NCI-H446 treated with DMSO at 0.1 percent for 48 hours (cell line): Measurements from ENCODE around the gene ARPC5L.

ENCODE experiments used
- DNase-seq: peaks from one replicate; lab custom pipeline; 2025; lab: John Stamatoyannopoulos, UW

Gene ARPC5L

GRCh38 chr9:124868511-124869465, 6.9 kb downstream of the ARPC5L start:
- peak; percentile 15 for DNase-seq

- DNase-seq: no peak
Observed at GRCh38 chr9:124869466-124869985, 7.6 kb downstream of the ARPC5L start.

DNA sequence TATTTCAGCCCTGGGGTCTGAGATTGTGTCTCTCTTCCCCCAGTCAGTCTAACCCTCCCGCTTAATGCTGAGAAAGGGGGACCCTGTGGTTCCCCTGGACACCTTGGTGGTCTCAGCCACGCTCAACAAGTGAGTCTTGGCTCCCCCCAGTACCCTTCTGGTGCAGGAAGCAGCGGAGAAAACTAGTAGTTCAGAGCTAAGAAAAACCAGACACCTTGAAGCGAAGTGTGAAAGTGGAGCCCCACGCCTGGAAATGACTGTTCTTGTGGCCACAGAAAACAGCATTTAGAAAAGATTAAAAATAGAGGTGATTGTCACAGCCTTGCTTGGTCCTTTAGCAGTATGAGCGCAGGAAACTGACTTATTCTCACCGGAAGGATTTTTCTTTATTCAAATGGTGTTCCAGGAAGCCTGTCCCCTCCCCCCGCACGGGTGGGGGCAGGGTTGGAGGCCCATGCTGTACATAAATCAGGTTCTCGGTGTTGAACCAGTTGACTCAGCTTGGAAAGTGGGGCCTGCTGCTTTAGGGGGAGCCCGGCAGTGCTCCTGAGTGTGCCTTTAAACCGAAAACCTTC, 8.1 kb downstream of the ARPC5L start:
- no peak for DNase-seq

- DNase-seq: no peak
Observed at GRCh38 chr9:124870723-124871122, 8.8 kb downstream of the ARPC5L start.

DNA sequence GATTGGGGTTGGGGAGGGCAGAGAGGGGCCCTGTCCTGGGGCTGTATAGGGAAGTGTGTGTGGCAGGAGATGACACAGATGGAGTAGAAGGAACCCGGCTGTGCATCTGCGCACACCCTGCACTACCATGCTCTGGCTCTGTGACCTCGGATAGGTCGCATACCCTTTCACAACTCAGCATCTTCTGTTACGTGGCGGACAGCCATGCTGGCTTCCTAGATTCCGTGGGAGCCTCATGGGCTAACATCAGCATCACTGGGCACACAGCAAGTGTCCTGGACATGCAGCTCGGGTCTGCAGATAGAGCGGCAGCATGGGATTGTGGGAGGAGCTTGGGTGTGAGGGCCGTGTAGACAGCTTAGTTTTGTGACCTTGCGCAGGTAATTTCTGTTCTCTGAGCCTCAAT, 9.2 kb downstream of the ARPC5L start:
- DNase-seq: no peak

DNA sequence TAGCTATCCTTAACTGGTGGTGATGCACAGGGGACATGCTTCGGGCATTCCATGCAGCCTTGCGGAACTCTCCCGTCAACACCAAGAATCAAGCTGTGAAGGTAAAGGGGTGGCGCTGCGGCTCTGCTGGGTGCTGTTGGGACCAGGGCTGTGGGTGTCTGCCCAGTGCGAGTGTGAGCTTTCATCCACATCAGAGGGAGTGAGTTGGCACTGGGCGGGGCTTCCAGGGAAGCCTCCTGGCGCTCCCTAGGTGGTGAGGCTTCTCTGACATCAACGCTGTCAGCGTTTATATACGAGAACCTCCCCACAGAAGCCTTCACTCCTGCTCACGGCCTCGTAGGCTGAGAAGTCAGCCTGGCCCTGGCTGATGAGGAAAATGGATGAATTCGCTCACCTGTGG, 11.7 kb downstream of the ARPC5L start:
- DNase-seq: no peak

DNA sequence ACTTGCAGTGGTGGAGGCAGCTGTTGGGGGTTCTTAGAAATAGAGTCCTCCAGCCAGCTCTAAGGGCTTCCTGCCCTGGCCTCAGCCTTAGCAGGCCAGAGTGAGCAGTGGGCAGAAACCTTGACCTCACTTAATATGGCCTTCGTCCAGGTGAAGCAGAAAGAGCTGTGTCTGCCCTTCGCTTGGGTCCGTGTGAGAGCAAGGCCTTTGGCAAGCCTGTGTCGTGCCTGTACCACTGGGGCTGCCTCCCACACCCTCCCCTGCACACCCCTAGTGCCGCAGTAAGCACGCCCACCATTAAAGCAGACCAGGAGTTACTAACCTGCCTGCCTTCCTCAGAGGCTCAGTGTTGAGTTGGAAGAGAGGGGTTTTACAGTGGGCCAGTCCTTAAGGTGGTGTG, 13.6 kb downstream of the ARPC5L start:
- DNase-seq: no peak

DNA sequence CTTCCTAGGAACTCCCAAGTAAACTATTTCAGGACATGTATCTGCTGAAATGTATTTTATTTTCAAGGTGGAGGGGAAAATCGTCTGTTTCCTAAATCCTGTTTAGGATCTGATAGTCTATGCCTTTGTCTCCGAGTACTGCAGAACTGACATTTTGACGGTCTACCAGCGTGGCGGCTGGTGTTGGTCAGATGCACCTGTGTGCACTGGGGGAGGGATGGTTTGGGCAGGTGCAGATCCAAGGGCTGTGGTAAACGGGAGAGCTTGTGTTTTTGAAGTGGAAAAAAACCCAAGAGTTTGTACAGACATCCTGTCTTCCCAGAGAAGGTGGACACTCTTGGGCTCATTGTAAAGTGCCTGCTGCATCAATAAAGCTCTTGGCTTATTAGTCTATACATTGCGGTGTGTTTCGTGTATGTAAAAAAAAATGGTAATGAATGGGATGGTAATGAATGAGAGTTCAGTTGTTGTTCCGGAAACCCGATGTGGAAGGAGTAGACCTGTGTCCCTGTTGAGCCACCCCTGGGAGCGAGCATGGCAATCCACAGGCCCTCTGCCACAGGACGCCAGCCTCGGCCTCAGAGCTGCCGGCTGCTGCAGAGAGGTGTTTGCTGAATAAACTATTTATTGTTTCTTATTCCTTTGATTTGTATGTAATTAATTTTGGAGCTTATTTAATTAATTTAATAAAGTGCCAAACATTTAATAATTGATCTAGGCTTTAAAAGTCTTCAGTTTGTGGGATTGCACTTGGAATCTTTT, 15.3 kb downstream of the ARPC5L start:
- DNase-seq: no peak

DNA sequence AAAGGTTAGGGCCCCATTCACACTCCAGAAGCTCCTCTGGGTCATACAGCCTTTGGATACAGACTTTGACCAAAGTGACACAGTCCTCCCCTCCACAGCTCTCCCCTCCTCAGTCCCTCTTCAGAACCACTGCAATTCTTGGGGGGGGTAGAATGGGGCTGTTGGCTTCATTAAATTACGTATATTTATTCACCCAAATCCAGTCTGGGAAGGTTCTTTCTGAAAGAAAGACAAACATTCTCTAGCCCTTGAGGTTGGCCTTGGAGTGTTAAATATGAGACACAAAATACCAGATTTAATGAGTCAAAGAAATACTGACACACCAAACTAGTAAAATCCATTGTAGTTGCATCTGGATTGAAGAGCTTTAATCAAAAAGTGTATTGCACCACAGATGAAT, 16.1 kb downstream of the ARPC5L start:
- no peak for DNase-seq

GRCh38 chr9:124878518-124878917, 16.6 kb downstream of the ARPC5L start:
- DNase-seq: no peak

DNA sequence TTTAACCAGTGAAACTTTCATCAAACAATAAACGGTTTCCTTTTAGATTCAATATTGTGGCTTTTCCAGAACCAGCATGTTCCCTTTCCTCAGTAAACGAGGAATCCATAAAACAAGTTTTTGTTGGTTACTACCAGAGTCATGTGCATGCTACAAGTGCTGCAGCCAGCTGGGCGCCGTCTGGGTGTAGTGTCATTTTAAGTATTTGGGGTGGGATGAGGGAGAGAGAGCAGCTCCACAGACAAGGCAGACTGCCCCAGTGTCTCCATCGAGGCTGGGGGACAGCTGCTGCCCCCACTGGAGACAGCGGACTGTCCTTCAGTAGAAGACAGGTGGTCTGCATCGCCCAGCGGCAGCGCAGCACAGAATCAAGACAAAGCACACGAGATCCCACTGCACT, 17.3 kb downstream of the ARPC5L start:
- no peak for DNase-seq

DNA sequence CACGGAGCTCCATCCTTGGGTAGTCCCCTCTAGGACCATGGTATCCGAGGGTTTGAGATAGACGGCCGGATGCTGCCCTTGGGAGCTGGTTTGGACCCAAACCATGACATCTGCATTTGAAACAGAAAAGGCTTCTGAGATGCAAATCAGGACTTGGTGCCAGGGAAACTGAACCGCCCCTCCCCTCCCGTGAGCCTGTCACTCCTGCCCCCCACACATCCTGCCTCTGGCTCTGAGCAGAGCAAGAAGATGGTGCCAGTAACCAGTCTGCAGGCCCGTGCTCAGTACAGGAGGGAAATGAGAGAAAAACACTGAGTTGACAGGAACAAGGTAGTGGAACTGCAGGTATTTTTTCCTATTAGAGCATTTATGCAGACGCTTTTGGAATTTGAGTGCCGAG, 18.6 kb downstream of the ARPC5L start:
- DNase-seq: no peak

- DNase-seq: no peak
Observed at GRCh38 chr9:124881138-124881743, 19.3 kb downstream of the ARPC5L start.

GRCh38 chr9:124882231-124882630, 20.3 kb downstream of the ARPC5L start:
- no peak for DNase-seq

DNA sequence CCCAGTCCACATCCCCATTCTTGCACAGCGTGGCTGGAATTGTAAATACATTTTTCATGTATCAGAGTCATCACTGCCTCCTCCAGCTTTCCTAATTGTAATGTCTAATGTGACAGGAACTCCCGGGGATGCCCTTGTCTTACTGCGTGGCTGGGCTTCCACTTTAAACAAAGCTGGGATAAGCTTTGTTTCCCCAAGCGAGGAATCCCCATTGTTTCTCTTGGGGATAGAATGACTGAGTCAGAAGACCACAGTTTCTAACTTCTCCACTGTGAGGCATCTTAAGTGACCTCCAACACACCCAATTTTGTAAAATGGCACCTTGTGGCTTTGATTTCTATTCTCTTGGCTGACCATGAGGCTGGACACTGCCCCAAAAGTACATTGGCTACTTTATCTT, 22.4 kb downstream of the ARPC5L start:
- no peak for DNase-seq

GRCh38 chr9:124885551-124885950, 23.6 kb downstream of the ARPC5L start:
- DNase-seq: no peak

- DNase-seq: no peak
Observed at GRCh38 chr9:124886461-124886860, 24.5 kb downstream of the ARPC5L start.

GRCh38 chr9:124886866-124887492, 25.0 kb downstream of the ARPC5L start:
- no peak for DNase-seq

GRCh38 chr9:124887832-124888231, 25.9 kb downstream of the ARPC5L start:
- DNase-seq: no peak

GRCh38 chr9:124889006-124889405, 27.1 kb downstream of the ARPC5L start:
- no peak for DNase-seq

GRCh38 chr9:124890179-124890578, 28.2 kb downstream of the ARPC5L start:
- no peak for DNase-seq
